IPS DF 6.9 (cell line): ENCODE results near the gene CACNA1E.

ENCODE experiments used
- DNase-seq: peaks from one replicate; pipeline ENCODE4 v3.0.0-alpha.2; 2013; ENCODE audit warnings: low read depth, low spot score
- H3K27ac ChIP-seq: one replicate; pipeline ENCODE4 v1.5.1; 2013; ENCODE audit warnings: low read length, control low read depth
- H3K27me3 ChIP-seq: 2 replicates; pipeline ENCODE4 v1.6.1; 2013; ENCODE audit warnings: mild to moderate bottlenecking, low read length; ENCODE audit not compliant: control insufficient read depth, insufficient read depth
- H3K36me3 ChIP-seq: 2 replicates; pipeline ENCODE4 v1.6.1; 2013; ENCODE audit warnings: low read length; ENCODE audit not compliant: control insufficient read depth, insufficient read depth
- H3K4me1 ChIP-seq: 2 replicates; pipeline ENCODE4 v1.6.1; 2013; ENCODE audit warnings: low read length; ENCODE audit not compliant: control insufficient read depth, insufficient read depth
- H3K4me3 ChIP-seq: 2 replicates; pipeline ENCODE4 v1.5.1; 2013; ENCODE audit warnings: mild to moderate bottlenecking, low read length
- H3K9me3 ChIP-seq: 2 replicates; pipeline ENCODE4 v1.6.1; 2013; ENCODE audit warnings: low read length, inconsistent platforms; ENCODE audit not compliant: control insufficient read depth, insufficient read depth
- WGBS: extraction: QIAGEN DNeasy Blood & Tissue Kit; methylation state at CpG from one replicate; pipeline ENCODE4 v1.1.7; 2013; ENCODE audit warnings: mixed read lengths, missing lambda C conversion rate; ENCODE audit not compliant: insufficient read length, insufficient coverage; 5-methylcytosine and 5-hydroxymethylcytosine counted together

The CACNA1E gene

DNA sequence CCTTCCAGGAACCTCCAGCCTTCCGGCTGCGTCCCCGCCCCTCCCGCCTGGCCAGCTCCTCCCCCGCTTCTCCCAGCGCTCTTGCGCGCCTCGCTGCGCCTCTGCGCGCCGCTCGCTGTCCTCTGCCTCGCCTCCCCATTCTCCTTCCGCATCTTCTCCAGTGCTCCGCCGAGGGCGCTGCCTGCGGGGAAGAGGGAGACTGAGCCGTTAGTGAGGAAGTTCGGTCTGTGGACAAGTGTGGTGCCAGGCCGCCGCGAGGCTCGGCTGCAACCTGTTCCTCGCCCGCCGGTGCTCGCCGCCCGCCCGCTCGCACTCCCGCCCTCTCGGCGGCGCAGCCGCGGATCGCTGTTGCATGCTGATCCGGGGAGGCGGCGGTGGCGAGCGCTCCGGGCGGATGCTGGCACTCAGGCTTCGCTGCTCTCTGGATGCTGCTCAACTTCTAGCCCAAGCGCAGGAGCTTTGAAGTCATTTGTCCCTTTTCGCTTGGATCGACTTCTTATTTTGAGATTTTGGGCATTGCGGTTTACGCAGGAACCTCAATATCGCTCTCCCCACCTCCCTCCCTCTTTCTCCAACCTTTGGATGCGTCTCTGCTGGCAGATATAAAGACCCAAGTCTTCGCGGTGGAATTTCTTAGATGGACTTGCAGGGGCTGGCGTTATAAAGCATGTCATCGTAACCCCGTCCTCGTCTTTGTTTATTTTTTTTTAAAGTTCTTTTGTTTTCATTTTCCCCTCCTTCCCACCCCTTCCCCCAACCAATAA lies 614 bp upstream of the CACNA1E start:
- H3K27ac ChIP-seq = no peak overlapping the region
- no CpG with 5 or more reads among the region's 62 CpGs for WGBS
- no peaks in the 10 kb centered on the region for H3K36me3 ChIP-seq
- H3K4me3 ChIP-seq = peak overlapping the region; percentile 42; the same call in 1 of the 2 replicates
- H3K27me3 ChIP-seq = peaks cover 36% of the 10 kb centered on the region
- peaks cover 6% of the 10 kb centered on the region; the same call in 1 of the 2 replicates for H3K4me1 ChIP-seq
- peak; percentile 47 for DNase-seq
- no peaks in the 10 kb centered on the region for H3K9me3 ChIP-seq

DNA sequence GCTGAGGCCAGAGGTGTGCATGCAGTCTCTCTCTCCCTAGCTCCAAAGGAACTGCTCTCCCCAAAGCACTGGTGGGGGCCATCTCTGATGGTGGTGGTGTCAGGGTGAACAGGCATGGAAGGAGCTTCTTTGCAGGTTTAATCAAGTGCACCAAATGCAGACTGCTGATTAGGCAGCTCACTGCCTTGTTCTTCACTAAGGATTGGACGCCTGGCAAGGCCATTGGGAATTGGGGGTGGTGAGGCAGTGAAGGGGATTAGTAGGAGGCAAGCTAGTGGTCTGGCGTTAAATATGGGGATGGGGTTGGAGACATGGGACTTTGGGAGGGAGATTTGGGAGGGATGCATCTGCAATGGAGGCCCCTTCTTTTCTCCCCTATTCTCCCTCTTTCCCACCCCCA lies 1.5 kb downstream of the CACNA1E start:
- Histone ChIP-seq H3K27ac (no peak overlapping the region), H3K9me3 (no peaks in the 10 kb centered on the region), H3K36me3 (no peaks in the 10 kb centered on the region), H3K27me3 (peaks cover 36% of the 10 kb centered on the region), H3K4me3 (no peak overlapping the region), H3K4me1 (peaks cover 6% of the 10 kb centered on the region; the same call in 1 of the 2 replicates)
- no CpG with 5 or more reads among the region's 2 CpGs for WGBS
- DNase-seq = no peak

DNA sequence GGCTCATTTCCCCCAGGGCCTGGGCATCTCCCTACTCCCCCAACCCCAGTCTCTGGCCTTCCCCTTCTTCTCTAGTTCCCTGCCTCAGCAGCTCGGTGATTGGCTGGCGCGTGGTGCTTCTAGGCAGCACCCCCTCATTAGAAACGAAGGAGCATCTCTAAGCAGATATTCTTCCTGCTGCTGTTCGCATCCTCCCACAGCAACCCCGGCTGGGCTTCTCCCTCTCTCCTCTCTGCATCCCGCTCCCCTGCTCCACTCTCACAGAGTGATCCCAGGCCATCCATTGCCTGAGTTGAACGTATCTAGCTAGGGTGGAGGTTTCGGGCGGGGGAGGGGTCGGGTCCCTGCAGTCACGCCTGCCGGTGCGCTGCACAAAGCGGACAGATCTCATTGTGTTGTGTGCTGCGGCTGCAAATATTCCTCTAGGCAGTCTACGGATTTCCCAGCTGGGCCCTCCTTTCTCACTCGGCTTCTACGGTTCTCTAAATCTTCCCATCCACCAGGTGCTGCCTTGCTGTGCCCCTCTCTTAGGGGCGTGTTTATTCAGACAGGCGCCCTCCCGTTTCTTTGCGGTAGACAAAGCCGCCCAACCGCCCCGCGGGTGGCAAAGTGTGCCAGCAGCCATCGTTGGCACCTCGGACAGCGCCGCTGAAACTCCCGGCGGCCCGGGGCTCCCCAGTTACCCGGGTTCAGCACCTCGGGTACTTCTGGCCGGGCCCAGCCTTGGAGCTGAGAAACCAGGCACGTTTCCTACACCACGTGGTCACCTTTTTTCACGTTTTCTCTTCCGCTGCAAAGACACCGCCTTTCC lies 2.2 kb downstream of the CACNA1E start:
- no CpG with 5 or more reads among the region's 42 CpGs for WGBS
- no peaks in the 10 kb centered on the region for H3K36me3 ChIP-seq
- H3K9me3 ChIP-seq = no peaks in the 10 kb centered on the region
- H3K4me3 ChIP-seq = peak overlapping the region; percentile 14; the same call in 1 of the 2 replicates
- H3K4me1 ChIP-seq = peaks cover 6% of the 10 kb centered on the region; the same call in 1 of the 2 replicates
- DNase-seq = no peak
- peaks cover 36% of the 10 kb centered on the region for H3K27me3 ChIP-seq
- no peak overlapping the region for H3K27ac ChIP-seq

DNA sequence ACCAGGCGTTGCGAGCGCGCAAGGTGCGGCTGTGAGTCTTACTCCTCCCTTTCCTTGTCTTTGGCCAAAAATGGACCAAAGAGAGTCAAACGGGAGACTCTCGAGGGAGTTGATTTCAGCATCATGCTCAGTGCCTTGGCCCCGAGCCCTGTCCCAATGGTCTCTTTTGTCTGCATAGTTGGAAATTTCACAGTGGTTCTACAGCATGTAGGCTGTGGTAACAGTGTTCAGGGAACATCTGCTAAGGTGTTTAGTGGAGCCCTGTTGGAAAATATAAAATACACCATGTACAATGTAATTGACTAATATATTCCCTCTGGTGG lies 2.7 kb downstream of the CACNA1E start:
- H3K27me3 ChIP-seq = peaks cover 36% of the 10 kb centered on the region

DNA sequence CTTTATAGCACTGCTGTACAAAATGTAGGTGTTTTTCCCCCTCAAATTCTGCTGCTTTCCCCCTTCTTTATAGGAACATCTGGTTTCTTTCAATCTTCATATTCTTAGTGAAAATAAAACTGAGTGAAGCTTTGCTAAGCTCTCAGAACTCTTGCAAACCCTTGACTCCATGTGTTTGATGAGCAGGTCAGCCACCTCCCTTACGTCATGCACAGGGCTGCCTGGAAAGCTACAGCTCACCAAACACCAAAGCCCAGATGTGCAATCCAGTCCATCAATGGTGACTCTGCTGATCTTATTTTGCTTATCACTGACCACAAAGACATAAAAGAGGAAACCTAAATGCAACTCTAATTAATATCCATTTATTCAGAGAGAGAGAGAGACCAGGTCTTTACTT lies 5.5 kb downstream of the CACNA1E start:
- Histone ChIP-seq H3K27me3 (peaks cover 24% of the 10 kb centered on the region), H3K36me3 (no peaks in the 10 kb centered on the region), H3K4me1 (peaks cover 4% of the 10 kb centered on the region; the same call in 1 of the 2 replicates), H3K27ac (no peak overlapping the region), H3K4me3 (no peak overlapping the region), H3K9me3 (no peaks in the 10 kb centered on the region)
- no CpG with 5 or more reads among the region's 1 CpG for WGBS
- DNase-seq = no peak

More for the DNA sequence above, 2.7 kb downstream of the CACNA1E start:
- Histone ChIP-seq H3K4me1 (peaks cover 6% of the 10 kb centered on the region; the same call in 1 of the 2 replicates), H3K4me3 (no peak overlapping the region; the same call in 1 of the 2 replicates), H3K9me3 (no peaks in the 10 kb centered on the region), H3K27ac (no peak overlapping the region), H3K36me3 (no peaks in the 10 kb centered on the region)
- WGBS = no CpG with 5 or more reads among the region's 8 CpGs
- DNase-seq = no peak

DNA sequence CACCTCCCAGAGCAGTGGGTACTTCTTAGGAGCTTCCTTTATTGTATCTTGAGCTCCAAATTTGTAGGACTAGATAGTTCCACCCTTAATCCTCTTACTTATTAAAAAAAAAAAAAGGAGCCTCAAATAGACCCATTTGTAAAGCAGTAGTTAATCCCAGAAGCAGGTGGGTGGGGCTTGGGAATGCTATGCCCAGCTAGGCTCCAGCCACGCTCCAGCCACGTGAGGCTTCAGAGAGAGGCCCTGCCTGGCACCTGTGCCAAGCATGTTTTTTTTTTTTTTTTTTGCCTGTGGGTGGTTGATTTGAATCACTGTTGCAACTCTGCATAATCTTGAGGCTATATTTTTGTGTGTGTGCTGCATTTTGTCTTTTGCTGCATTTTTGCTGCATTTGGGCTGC lies 7.0 kb downstream of the CACNA1E start:
- Histone ChIP-seq H3K9me3 (no peaks in the 10 kb centered on the region), H3K4me1 (0 out of 2 replicates have a peak, but pooled peaks cover 3% of the 10 kb centered on the region), H3K4me3 (no peak overlapping the region), H3K36me3 (no peaks in the 10 kb centered on the region), H3K27ac (no peak overlapping the region), H3K27me3 (peaks cover 9% of the 10 kb centered on the region; the same call in 1 of the 2 replicates)
- WGBS = no CpG with 5 or more reads among the region's 2 CpGs
- no peak for DNase-seq

DNA sequence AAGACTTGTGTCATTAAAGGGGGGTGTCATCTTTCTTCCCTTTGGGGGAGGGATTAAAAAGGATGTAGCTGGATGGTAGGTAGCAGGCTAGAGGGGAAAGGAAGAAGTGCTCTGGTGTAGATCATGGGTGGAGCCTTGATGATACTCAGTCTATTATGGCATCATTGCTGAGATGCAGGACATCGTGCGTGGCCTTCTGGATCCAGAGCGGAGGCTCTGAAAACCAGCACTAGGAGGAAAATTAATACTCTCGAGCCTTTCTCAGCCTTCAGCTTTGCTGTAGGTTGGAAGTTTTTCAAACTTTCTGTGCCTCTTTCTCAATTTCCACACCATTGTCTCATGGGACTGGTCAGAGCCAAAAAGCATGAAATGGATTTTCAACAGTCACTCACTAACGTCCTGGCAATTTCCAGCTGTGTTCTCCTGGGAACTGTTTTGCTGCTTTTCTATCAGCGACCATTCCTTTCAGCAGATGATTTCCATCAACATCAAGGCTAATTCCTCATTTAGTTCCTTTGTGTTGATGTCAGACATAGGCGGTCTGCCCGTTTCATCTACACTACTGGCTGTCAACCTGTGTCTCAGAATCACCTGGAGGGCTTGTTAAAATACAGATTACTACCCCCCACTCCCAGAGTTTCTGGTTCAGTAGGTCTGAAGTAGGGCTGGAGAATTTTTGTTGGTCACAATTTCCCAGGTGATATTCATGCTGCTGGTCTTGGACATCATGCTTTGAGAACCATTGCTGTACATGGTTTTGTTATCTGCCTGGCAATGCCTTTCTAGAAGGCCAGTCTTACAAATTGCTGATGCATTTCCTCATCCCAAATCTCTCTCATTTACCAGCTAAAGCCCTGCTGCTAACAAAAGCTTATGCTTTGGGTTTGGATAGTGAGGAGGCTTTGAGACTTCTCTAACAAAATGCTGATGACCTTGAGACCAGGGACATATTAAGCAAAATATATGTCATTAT lies 7.7 kb downstream of the CACNA1E start:
- Histone ChIP-seq H3K4me1 (0 out of 2 replicates have a peak, but pooled peaks cover 1% of the 10 kb centered on the region), H3K36me3 (no peaks in the 10 kb centered on the region), H3K4me3 (no peak overlapping the region), H3K27me3 (peaks cover 4% of the 10 kb centered on the region; the same call in 1 of the 2 replicates), H3K27ac (no peak overlapping the region), H3K9me3 (no peaks in the 10 kb centered on the region)
- WGBS = no CpG with 5 or more reads among the region's 8 CpGs
- DNase-seq = no peak

DNA sequence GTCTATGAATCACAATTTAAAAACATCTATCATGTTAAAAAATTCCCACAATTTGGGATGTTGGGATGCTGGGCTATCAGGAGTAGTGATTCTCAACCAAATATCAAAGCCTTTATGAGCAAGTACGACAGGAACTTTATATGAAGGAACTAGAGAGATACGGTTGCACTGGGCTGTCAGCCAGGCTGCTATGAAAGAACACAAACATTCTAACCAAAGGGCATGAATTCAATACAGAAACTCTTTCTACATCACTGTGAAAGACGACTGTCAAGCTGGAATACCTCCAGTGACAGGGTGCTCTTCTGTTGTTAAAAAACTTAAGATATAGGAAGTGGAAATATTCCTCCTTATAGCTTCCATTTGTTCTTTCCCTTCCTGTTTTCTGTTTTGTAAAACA lies 9.8 kb downstream of the CACNA1E start:
- Histone ChIP-seq H3K27me3 (no peaks in the 10 kb centered on the region), H3K9me3 (no peaks in the 10 kb centered on the region), H3K4me1 (no peaks in the 10 kb centered on the region), H3K4me3 (no peak overlapping the region), H3K36me3 (no peaks in the 10 kb centered on the region), H3K27ac (no peak overlapping the region)
- no CpG with 5 or more reads among the region's 3 CpGs for WGBS
- DNase-seq = no peak

DNA sequence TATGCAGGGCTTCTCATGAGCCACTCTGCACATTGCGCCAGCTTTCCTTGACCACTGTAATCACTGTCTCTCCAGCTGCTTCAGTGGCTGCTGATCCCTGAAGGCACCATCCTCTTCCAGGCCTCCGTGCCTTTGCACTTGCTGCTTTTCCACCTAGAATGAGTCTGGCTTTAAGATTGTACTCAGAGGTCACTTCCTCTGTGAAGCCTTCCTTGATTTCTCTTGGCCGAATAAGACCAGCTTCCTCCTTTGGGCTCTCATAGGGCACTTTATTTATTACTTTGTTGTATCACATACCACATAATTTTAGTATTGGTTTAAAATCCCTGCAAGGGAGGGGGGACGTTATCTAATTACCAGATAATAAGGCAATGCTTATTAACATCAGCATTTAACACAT lies 10.6 kb downstream of the CACNA1E start:
- Histone ChIP-seq H3K4me1 (no peaks in the 10 kb centered on the region), H3K27ac (no peak overlapping the region), H3K4me3 (no peak overlapping the region), H3K27me3 (no peaks in the 10 kb centered on the region), H3K36me3 (no peaks in the 10 kb centered on the region), H3K9me3 (no peaks in the 10 kb centered on the region)
- DNase-seq = no peak
- no CpG with 5 or more reads among the region's 4 CpGs for WGBS

DNA sequence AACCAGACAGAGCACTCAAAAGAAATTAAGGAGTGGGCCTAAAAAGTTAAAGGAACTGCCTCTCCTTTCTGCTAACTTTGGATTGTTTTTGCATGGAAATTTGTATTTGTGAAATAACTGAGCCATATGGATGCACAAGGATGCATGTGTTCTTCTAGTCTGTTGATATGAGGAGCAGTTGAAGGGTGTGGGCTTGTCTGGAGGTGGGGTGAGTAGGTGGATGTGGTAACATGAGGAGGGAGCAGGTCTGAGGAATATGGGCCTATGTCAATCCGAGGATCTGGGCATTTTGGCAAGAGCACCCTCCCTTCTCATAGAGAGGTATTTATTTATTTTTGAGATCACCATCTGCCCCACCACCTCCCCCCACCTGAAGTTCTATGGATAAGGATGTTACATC lies 13.4 kb downstream of the CACNA1E start:
- Histone ChIP-seq H3K27ac (no peak overlapping the region), H3K9me3 (no peaks in the 10 kb centered on the region), H3K27me3 (no peaks in the 10 kb centered on the region), H3K36me3 (no peaks in the 10 kb centered on the region), H3K4me1 (no peaks in the 10 kb centered on the region), H3K4me3 (no peak overlapping the region)
- no CpG with 5 or more reads among the region's 1 CpG for WGBS
- no peak for DNase-seq
